Epithelial cell of proximal tubule (primary cell): ENCODE results near the gene HIRA. TPM values are rescaled to one million over a fixed set of nuclear protein-coding genes. Genes with fewer than 3 reads are reported as not detected.

Experiments
- DNase-seq: peaks from one replicate; pipeline ENCODE4 v3.0.0-alpha.2; 2011; ENCODE audit warnings: low read depth
- H3K4me3 ChIP-seq: 2 replicates; pipeline ENCODE4 v1.5.1; 2011; ENCODE audit warnings: low read depth, mild to moderate bottlenecking, low read length
- CTCF ChIP-seq: conservative IDR thresholded peaks from 2 replicates; pipeline ENCODE4 v1.5.1; 2012; ENCODE audit warnings: low read depth, mild to moderate bottlenecking, low read length
- total RNA-seq: library from RNA; depleted of rRNA; stranded (reverse); fragments of >200 nt; gene quantifications from 2 replicates; pipeline ENCODE4 v1.2.3, GENCODE V29; 2015

The HIRA gene
- total RNA-seq, 1 donor from 2014 or later = 13.3 TPM

DNA sequence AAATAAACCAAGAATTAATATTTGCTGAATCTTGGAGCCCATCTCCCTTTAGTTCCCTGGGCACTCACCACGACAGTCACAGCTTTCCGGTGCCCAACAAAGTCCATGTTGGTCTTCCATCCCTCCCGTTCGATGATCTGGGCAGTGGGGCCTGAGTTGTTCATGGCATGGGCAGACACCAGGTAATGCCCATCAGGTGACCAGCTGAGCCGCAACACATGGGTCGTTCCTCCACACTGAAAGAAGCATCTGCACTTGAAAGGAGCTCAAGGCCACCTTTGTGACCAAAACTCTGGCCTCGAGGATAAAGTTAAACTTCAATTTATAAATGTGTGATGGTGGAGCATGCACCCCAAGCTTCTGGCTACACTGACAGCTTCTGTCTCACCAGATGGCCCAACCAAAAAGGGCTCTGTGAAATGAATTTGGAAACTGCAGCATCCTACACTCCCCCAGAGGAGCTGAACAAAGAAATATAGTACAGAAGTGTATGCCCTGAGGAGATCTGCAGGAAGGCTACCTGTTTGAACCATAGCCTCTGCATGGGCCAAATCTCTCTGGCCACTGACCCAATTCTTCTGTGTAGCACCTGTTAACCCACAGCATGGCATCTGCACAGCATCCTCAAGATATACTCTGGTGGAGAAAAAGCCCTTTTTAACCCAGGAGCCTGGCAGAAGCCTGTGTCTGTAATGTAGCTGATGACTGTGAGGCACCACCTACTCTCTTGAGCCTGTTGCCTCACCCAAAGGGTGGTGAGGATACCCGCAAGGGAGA lies 37.1 kb downstream of the HIRA start:
- no peak for DNase-seq
- no peak overlapping the region for H3K4me3 ChIP-seq
- no peak for TF ChIP-seq CTCF

- no peak for DNase-seq
- H3K4me3 ChIP-seq = no peak overlapping the region
- no peak for TF ChIP-seq CTCF
These were observed 37.8 kb downstream of the HIRA start for GRCh38 chr22:19393704-19394103.

GRCh38 chr22:19387575-19387974 lies 44.0 kb downstream of the HIRA start:
- TF ChIP-seq CTCF = no peak
- no peak for DNase-seq
- no peak overlapping the region for H3K4me3 ChIP-seq

- H3K4me3 ChIP-seq = no peak overlapping the region
- TF ChIP-seq CTCF = no peak
- no peak for DNase-seq
These were observed 44.5 kb downstream of the HIRA start for GRCh38 chr22:19387038-19387437.

GRCh38 chr22:19386248-19386647 lies 45.3 kb downstream of the HIRA start:
- no peak overlapping the region for H3K4me3 ChIP-seq
- no peak for DNase-seq
- no peak for TF ChIP-seq CTCF

- no peak overlapping the region for H3K4me3 ChIP-seq
- no peak for TF ChIP-seq CTCF
- DNase-seq = no peak
These were observed 46.2 kb downstream of the HIRA start for GRCh38 chr22:19385221-19385906.
